Stimulated activated CD4-positive, alpha-beta T cell treated with anti-CD3 and anti-CD28 coated beads, Interleukin-4, amount 100 ng/mL, for 4 hours (primary cell): ENCODE measurements around the gene CNTN4.

ENCODE experiments used
- DNase-seq, 2 experiments: peaks; one replicate each; pipeline ENCODE4 v3.0.0-alpha.2; 2020

Gene CNTN4

DNA sequence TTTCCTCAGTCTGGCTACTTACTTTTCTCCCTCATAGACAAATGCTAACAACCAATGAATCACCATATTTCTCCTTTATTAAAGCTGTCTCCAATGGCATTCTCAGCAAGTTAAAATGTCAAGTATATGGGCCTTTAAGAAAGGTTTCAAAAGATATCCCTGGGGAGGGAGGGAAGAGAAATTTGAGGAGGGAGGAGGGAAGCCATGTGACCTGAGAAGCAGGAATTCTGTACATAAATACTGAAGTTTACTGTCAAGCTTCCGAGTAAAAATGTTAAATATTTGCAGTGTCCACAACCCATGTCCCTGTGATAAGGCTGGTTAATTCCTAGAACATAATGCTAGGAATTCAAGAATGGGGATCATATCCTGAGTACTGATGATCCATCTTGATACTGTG lies 175.9 kb downstream of the CNTN4 start:
- no peak for DNase-seq

DNA sequence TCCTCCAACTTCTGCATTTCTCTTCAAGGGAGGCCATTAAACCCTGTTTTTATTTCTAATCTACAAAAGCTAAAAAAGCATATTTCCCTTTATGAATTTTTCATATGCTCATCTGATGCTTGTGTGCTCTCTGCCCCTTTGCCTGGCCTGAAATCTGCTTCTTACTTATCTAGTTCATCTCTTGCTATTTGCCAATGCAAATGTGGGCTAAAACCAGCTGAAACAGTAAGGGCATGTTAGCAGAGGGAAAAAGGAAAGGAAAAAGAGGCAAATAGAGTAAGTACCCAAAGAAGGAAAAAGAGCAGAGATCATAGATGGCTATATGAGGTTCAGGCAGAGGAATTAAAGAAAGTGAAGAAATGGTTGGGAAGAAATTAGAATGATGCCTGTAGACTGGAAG lies 185.2 kb downstream of the CNTN4 start:
- DNase-seq: no peak

- DNase-seq: no peak
Observed at GRCh38 chr3:2300938-2301337, 202.3 kb downstream of the CNTN4 start.

GRCh38 chr3:2301361-2301760 lies 202.7 kb downstream of the CNTN4 start:
- DNase-seq: no peak

DNA sequence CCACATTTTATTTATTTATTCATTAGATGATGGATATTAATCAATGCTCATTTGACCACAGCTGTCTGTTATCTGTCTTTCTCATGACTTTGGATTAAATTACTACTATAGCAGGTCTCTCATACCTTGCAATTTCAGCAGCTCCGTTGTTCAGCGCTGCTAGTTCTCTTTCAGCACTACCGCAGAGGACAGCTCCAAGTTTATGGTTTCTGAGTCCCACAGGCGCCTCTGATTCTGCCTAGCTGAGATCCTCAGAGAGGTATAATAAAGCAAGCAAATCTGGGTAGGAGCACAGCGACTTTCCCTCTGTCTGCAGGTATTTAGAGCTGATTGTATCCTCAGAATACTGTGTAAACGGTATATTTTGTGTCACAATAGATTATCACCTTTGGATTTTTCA lies 204.9 kb downstream of the CNTN4 start:
- no peak for DNase-seq

DNA sequence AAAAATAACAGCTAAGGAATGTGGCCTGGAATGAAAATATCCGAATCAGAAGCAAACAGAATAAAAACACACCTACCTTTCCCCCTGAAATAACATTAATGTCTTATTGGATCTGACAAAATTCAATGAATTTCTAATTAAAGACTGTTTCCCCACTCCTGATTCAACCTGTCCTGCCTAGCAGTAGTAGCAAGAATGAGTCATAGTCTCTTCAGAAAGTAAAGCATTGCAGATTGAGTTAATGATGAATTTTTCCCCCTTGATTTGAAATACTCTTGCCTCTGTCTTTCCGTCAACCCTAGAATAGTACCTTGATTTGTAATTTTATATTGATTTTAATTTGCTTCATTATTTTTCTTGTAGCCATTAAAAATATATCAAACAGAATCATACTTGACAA lies 212.4 kb downstream of the CNTN4 start:
- DNase-seq: no peak

DNA sequence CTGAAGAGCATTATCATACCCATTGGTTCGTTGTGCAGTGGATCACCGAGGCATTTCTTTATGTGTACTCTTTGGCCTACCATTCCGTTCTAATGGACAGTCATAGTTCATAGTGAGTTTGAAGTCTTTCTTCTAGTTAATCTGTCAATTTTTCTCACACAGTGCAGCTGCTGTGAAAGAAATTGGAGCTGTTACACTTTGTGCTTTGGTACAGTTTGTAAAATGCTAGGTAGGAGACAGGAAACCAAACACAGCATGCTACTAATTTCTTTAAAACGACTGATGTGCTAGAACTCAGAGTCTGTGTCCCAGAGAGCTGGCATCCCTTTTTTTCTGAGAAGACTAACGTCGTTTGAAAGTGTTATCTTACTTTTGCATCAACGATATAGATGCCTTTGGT lies 218.9 kb downstream of the CNTN4 start:
- no peak for DNase-seq

- DNase-seq: no peak
Observed at GRCh38 chr3:2334921-2335320, 236.3 kb downstream of the CNTN4 start.

DNA sequence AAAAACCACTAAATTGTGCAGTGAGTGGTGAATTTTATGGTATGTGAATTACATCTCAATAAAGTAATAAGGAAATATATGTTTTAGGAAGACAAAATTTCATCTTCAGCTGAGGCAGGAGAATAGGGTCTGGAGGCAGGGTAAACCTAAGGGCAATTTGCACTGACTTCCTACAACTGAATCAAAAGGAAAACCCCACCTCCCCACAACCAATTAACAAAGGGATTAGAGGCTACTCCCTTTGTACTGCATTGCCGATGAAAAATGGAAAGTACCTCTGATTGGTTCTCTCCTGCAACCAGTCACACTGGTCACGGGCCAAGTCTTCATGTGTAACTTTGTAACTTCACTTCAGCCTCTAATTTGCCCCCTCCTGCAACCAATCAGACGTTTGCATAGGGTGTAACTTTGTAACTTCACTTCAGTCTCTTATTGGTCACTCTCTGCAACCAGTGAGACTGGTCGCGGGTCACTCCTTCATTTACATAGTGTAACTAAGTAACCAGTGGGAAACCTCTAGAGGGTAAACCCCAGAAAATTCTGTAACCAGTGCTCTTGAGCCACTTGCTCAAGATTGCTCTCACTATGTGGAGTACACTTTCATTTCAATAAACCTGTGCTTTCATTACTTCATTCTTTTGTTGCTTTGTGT lies 244.5 kb downstream of the CNTN4 start:
- DNase-seq: no peak

GRCh38 chr3:2352134-2352762 lies 253.6 kb downstream of the CNTN4 start:
- no peak for DNase-seq

- no peak for DNase-seq
Observed at GRCh38 chr3:2354702-2355101, 256.0 kb downstream of the CNTN4 start.

GRCh38 chr3:2356298-2356950 lies 257.8 kb downstream of the CNTN4 start:
- DNase-seq: no peak

DNA sequence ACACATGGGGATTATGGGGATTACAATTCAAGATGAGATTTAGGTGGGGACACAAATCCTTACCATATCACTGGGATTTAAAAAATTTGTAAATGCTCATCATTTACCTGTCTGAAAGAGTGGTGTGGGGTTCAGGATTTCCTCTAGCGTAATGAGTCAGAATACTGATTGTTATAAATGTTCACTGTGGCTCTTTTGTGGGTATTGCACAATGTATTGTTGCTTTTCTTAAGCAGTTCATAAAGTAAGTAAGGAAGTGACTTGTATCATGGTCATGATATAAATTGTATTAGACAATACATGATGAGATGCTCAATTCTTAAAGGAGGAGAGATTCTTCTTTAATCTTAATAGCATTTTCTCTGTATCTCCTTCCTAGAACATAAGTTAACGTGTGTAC lies 262.1 kb downstream of the CNTN4 start:
- no peak for DNase-seq

- no peak for DNase-seq
Observed at GRCh38 chr3:2362122-2362521, 263.5 kb downstream of the CNTN4 start.

DNA sequence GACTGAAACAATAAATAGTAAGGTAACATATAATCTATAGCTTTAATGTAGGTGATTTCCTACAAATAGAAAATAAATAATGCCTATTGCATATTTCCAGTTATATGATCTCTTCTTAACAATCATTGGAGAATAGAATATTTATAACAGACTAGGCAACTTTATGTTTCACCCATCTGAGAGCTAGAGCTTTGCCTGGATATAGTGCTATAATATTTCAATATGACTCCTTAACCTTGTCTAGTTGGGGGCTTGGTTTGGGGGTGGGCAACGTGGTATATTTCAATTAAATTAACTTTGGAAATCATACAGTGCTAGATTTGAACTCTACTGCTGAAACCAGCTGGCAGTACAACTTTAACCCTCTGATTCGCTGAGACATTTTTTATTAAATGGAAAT lies 265.2 kb downstream of the CNTN4 start:
- DNase-seq: no peak

DNA sequence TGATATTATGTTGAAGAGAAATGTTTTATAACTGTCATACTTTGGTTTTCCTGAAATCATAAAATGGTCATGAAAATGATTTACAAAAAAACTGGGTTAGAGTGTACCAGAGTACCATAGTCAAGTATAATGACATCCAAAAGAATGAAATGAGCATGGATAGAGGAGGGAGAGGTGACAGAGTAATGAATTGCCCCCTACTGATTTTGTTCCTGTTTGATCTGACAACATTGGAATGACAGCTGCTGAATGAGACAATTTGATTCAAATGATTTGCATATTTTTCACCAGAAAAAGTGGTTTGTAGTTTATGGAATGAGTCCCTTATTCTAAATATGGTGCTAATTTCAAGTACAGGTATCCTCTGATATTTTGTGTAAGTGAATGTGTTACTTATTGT lies 271.7 kb downstream of the CNTN4 start:
- no peak for DNase-seq

- DNase-seq: no peak
Observed at GRCh38 chr3:2372306-2372705, 273.6 kb downstream of the CNTN4 start.

- DNase-seq: no peak
Observed at GRCh38 chr3:2375376-2375775, 276.7 kb downstream of the CNTN4 start.

DNA sequence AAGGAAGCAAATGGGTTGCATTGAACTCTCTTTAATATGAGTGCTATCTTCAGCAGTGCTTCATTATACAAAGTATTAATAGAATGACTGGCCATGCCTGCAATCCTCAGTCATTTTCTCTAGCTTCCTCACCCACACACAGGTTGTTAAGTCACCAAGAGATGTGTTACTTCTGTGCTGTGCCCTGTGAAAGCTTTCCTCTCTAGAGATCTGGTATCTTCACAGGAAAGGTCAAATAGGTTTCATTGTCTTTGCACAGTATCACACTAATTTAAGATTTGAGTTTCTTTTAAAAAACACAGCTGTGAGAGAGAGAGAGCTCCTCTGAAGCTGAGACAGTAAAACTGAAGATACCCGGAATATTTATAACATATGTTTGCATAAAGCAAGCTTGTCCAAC lies 278.6 kb downstream of the CNTN4 start:
- no peak for DNase-seq

GRCh38 chr3:2390926-2391532 lies 292.4 kb downstream of the CNTN4 start:
- no peak for DNase-seq

DNA sequence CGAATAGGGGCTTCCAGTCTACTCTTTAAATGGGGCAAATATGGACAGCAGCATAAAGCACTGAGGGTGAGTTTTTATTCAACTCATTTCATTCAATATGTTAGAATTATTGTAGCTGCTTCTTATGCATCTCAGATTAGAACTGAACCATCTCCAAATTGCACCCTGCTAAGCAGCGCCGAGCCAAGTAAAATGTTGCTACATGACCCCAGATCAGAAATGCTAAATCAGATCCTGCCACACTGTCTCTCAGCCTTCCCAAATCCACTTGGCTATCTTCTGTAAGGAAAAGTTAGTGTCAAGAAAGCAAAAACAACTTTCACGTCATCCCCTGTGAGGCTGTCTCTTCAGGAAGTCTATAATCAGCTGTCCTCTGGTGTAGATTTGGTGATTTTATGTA lies 293.2 kb downstream of the CNTN4 start:
- no peak for DNase-seq

- DNase-seq: no peak
Observed at GRCh38 chr3:2392981-2393380, 294.3 kb downstream of the CNTN4 start.

- DNase-seq: no peak
Observed at GRCh38 chr3:2415083-2415482, 316.4 kb downstream of the CNTN4 start.

DNA sequence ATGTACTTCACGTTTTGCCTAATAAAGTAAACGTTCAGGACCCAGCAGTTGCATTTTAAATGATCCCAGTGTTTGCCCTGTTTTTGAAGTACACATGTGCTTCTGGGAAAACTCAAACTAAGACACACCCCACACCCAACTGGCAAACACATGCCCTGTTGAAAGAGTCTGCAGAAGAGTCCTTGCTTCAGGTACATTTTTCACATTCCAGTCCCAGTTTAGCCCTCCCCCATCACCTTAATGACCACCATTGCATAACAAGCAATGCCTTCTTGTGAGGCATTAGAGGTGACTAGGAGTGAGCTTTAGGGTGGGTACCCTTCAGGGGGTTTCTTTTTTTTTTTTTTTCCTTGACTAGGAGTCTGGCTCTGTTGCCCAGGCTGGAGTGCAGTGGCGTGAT lies 322.3 kb downstream of the CNTN4 start:
- no peak for DNase-seq
